Caco-2 (cell line): ENCODE measurements around the gene NEURL1B. TPM values are rescaled to one million over a fixed set of nuclear protein-coding genes. Genes with fewer than 3 reads are reported as not detected.

ENCODE experiments used
- BruUV-seq: library from RNA; stranded (reverse); fragments of 400-500 nt; replicated peaks from 2 replicates; lab custom pipeline; 2021; lab: Mats Ljungman, UMichigan
- CTCF ChIA-PET: fragments of 300-600 bp; sonication (Branson Sonifier 250); formaldehyde crosslinking; loops from one replicate; lab custom pipeline; 2022; ENCODE audit warnings: antibody characterized with exemption; lab: Charles Lee
- POLR2A ChIA-PET: fragments of 300-600 bp; sonication (Branson Sonifier 250); formaldehyde crosslinking; loops from one replicate; lab custom pipeline; 2022; ENCODE audit warnings: antibody characterized with exemption; lab: Charles Lee
- DNase-seq, 2 experiments: peaks; one replicate each; pipeline versions ENCODE4 v3.0.0 to v3.0.0-alpha.2; 2020 to 2022
- H3K27me3 ChIP-seq: replicated peaks from 2 replicates; pipeline ENCODE4 v1.6.0; 2011; ENCODE audit warnings: low read length; ENCODE audit not compliant: control insufficient read depth, insufficient read depth
- H3K36me3 ChIP-seq: 2 replicates; pipeline ENCODE4 v1.5.1; 2011; ENCODE audit warnings: low read length; ENCODE audit not compliant: control insufficient read depth, insufficient read depth
- H3K4me1 ChIP-seq: fragments of 250-450 bp; sonication (Bioruptor Pico); 2 replicates; pipeline ENCODE4 v1.5.1; 2020; ENCODE audit warnings: mild to moderate bottlenecking
- H3K4me3 ChIP-seq: 2 replicates; pipeline ENCODE4 v1.5.1; 2011; ENCODE audit warnings: low read depth, mild to moderate bottlenecking, control low read depth, low read length
- H3K9me3 ChIP-seq: fragments of 250-450 bp; sonication (Bioruptor Pico); 2 replicates; pipeline ENCODE4 v1.5.1; 2020; ENCODE audit warnings: mild to moderate bottlenecking, moderate library complexity
- H3K27ac Mint-ChIP-seq: one replicate; pipeline ENCODE4 v1.8.0; 2022; ENCODE audit warnings: mixed read lengths; ENCODE audit not compliant: unreplicated experiment
- H3K27me3 Mint-ChIP-seq: one replicate; pipeline ENCODE4 v1.8.0; 2022; ENCODE audit warnings: mixed read lengths; ENCODE audit not compliant: insufficient read depth, unreplicated experiment
- H3K36me3 Mint-ChIP-seq: one replicate; pipeline ENCODE4 v1.8.0; 2022; ENCODE audit warnings: mild to moderate bottlenecking, mixed read lengths; ENCODE audit not compliant: insufficient read depth, unreplicated experiment
- H3K4me1 Mint-ChIP-seq: one replicate; pipeline ENCODE4 v1.8.0; 2022; ENCODE audit warnings: low read depth, mixed read lengths; ENCODE audit not compliant: unreplicated experiment
- H3K4me3 Mint-ChIP-seq: one replicate; pipeline ENCODE4 v1.8.0; 2022; ENCODE audit warnings: mild to moderate bottlenecking, moderate library complexity, mixed read lengths; ENCODE audit not compliant: unreplicated experiment
- H3K9me3 Mint-ChIP-seq: one replicate; pipeline ENCODE4 v1.8.0; 2022; ENCODE audit warnings: mixed read lengths; ENCODE audit not compliant: unreplicated experiment
- intact Hi-C: fragments of 100-400 bp; cut with micrococcal nuclease; formaldehyde crosslinking; loops from one replicate; pipeline ENCODE4 v1.10.0; 2022; ENCODE audit not compliant: unreplicated experiment
- total RNA-seq: library from RNA; stranded (reverse); gene quantifications from 2 replicates; pipeline ENCODE4 v1.2.3, GENCODE V29; 2022
- TF ChIP-seq, protein P1 (sequence below), 2 experiments: fragments of 200-600 bp in 1 of 2; IDR thresholded peaks; 1 replicate in 1 of 2; 2 replicates in 1 of 2; pipeline versions ENCODE4 v1.5.1 to v1.8.0; 2011 to 2022; ENCODE audit warnings: antibody characterized with exemption in 1 of 2, control low read depth in 1 of 2, inconsistent platforms in 1 of 2, low read depth in 1 of 2, low read length in 1 of 2, mild to moderate bottlenecking in 1 of 2, moderate library complexity in 1 of 2; ENCODE audit not compliant: insufficient read depth in 1 of 2, severe bottlenecking in 1 of 2, unreplicated experiment in 1 of 2

Gene NEURL1B
- total RNA-seq, 1 experiment from 2014 or later = 7.6 TPM

DNA sequence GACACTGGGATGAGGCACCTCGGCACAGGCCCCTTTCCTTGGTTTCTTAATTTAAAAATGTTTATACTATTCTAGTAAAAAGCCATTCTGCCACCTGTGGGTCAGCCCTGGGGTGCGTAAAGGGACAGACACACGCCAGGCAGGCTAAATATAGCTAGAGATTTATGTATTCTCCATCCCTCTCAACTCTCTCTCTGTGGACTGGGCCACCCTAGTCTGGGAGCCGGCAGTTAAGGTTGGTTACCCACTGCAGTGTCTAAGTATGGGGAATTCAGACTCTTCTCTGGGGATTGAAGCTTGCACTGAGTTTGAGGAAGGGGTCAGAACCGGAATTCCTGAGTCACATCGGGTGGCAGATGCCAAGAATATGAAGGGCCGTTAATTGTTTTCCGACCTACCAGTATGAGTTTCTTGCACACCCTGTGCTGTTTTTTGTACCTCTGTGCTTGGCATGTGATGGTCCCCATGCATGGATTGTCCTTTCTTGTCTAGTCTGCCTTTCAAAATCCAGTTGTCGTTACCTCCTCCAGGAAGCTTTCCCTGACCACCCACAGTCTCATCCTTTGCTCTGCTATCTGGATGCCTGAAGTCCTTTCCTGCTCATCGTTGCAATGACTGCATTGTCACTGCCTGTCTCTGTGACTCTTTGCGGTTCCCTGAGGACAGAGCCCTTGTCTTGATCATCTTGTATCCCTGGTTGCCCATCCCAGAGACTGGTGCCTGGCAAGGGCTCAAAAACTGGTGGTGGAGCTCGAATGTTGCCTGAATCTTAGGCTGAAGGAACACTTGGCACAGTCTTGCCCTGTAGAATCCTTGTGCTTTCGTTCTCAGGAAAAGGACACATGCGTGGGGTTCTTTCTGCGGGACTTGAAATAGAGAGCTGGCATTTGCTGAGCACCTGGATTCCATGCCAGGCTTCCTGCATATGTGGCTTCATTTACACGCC is 2.1 kb downstream of the NEURL1B start:
- H3K27me3 Mint-ChIP-seq = peaks cover 4% of the 10 kb centered on the region
- Histone ChIP-seq H3K36me3 (no peaks in the 10 kb centered on the region), H3K4me3 (no peak overlapping the region), H3K27me3 (no peaks in the 10 kb centered on the region), H3K4me1 (peaks cover 20% of the 10 kb centered on the region), H3K9me3 (no peaks in the 10 kb centered on the region)
- ChIA-PET POLR2A (no interaction called here), CTCF (interaction anchor here (0.9 kb wide), 1 partner anchor 54 kb away, joined by 3 read pairs; no protein-coding TSS in a partner anchor)
- H3K4me1 Mint-ChIP-seq = peaks cover 5% of the 10 kb centered on the region
- no peak overlapping the region for H3K4me3 Mint-ChIP-seq
- BruUV-seq = no TSS peak
- no peak overlapping the region for H3K27ac Mint-ChIP-seq
- intact Hi-C loops = loop anchor here (5.0 kb wide), 1 partner anchor 166 kb away; no protein-coding TSS in a partner anchor
- no peaks in the 10 kb centered on the region for H3K36me3 Mint-ChIP-seq
- TF ChIP-seq, protein P1, sequence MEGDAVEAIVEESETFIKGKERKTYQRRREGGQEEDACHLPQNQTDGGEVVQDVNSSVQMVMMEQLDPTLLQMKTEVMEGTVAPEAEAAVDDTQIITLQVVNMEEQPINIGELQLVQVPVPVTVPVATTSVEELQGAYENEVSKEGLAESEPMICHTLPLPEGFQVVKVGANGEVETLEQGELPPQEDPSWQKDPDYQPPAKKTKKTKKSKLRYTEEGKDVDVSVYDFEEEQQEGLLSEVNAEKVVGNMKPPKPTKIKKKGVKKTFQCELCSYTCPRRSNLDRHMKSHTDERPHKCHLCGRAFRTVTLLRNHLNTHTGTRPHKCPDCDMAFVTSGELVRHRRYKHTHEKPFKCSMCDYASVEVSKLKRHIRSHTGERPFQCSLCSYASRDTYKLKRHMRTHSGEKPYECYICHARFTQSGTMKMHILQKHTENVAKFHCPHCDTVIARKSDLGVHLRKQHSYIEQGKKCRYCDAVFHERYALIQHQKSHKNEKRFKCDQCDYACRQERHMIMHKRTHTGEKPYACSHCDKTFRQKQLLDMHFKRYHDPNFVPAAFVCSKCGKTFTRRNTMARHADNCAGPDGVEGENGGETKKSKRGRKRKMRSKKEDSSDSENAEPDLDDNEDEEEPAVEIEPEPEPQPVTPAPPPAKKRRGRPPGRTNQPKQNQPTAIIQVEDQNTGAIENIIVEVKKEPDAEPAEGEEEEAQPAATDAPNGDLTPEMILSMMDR (IDR thresholded peaks at IDR 0.05; ENCODE audit: insufficient read depth in 1 of 2, low read depth in 1 of 2, low read length in 1 of 2, severe bottlenecking in 1 of 2, unreplicated experiment in 1 of 2) = no peak
- H3K9me3 Mint-ChIP-seq = no peaks in the 10 kb centered on the region
- DNase-seq = no peak

GRCh38 chr5:172644266-172644665 is 3.2 kb downstream of the NEURL1B start:
- intact Hi-C loops = loop anchor here (5.0 kb wide), 1 partner anchor 167 kb away; no protein-coding TSS in a partner anchor
- TF ChIP-seq, protein P1 (IDR thresholded peaks at IDR 0.05; ENCODE audit: insufficient read depth in 1 of 2, low read depth in 1 of 2, low read length in 1 of 2, severe bottlenecking in 1 of 2, unreplicated experiment in 1 of 2) = no peak
- Mint-ChIP-seq H3K4me1 (peaks cover 12% of the 10 kb centered on the region), H3K27me3 (peaks cover 4% of the 10 kb centered on the region), H3K9me3 (no peaks in the 10 kb centered on the region), H3K36me3 (no peaks in the 10 kb centered on the region), H3K4me3 (no peak overlapping the region), H3K27ac (no peak overlapping the region)
- Histone ChIP-seq H3K4me3 (no peak overlapping the region), H3K36me3 (no peaks in the 10 kb centered on the region), H3K4me1 (peaks cover 27% of the 10 kb centered on the region), H3K9me3 (no peaks in the 10 kb centered on the region), H3K27me3 (no peaks in the 10 kb centered on the region)
- ChIA-PET POLR2A (no interaction called here), CTCF (no interaction called here)
- DNase-seq = no peak
- BruUV-seq = no TSS peak

GRCh38 chr5:172644711-172645110 is 3.6 kb downstream of the NEURL1B start:
- TF ChIP-seq, protein P1 (IDR thresholded peaks at IDR 0.05; ENCODE audit: insufficient read depth in 1 of 2, low read depth in 1 of 2, low read length in 1 of 2, severe bottlenecking in 1 of 2, unreplicated experiment in 1 of 2) = no peak
- POLR2A ChIA-PET = no interaction called here
- no peaks in the 10 kb centered on the region for H3K36me3 Mint-ChIP-seq
- no peak overlapping the region for H3K27ac Mint-ChIP-seq
- H3K27me3 Mint-ChIP-seq = peaks cover 4% of the 10 kb centered on the region
- Histone ChIP-seq H3K4me1 (peaks cover 27% of the 10 kb centered on the region), H3K4me3 (no peak overlapping the region), H3K9me3 (no peaks in the 10 kb centered on the region), H3K36me3 (no peaks in the 10 kb centered on the region), H3K27me3 (no peaks in the 10 kb centered on the region)
- H3K4me1 Mint-ChIP-seq = peaks cover 12% of the 10 kb centered on the region
- CTCF ChIA-PET = no interaction called here
- no TSS peak for BruUV-seq
- DNase-seq = no peak
- intact Hi-C loops = loop anchor here (5.0 kb wide), 1 partner anchor 167 kb away; no protein-coding TSS in a partner anchor
- H3K4me3 Mint-ChIP-seq = no peak overlapping the region
- no peaks in the 10 kb centered on the region for H3K9me3 Mint-ChIP-seq
